Skeletal muscle tissue (tissue), 4 donors: ENCODE results near the gene FLNA. TPM values are rescaled to one million over a fixed set of nuclear protein-coding genes. Genes with fewer than 3 reads are reported as not detected.
A peak's percentile ranks its signal among the peaks of the same experiment; 100 is the strongest.

Experiments
- H3K27ac ChIP-seq: one replicate; pipeline ENCODE4 v1.7.0; 2013; ENCODE audit warnings: mild to moderate bottlenecking, low read depth, low read length, inconsistent platforms
- H3K27me3 ChIP-seq, 3 donors: one replicate each; pipeline ENCODE4 v1.7.0; 2013; ENCODE audit warnings: low read length in 3 of 3; ENCODE audit not compliant: control insufficient read depth in 3 of 3, insufficient read depth in 3 of 3
- H3K36me3 ChIP-seq, 3 donors: one replicate each; pipeline ENCODE4 v1.7.0; 2013; ENCODE audit warnings: low read length in 3 of 3; ENCODE audit not compliant: control insufficient read depth in 3 of 3, insufficient read depth in 3 of 3
- H3K4me1 ChIP-seq, 3 donors: one replicate each; pipeline ENCODE4 v1.7.0; 2013; ENCODE audit warnings: low read length in 3 of 3, mild to moderate bottlenecking in 3 of 3; ENCODE audit not compliant: control insufficient read depth in 3 of 3, insufficient read depth in 3 of 3
- H3K4me3 ChIP-seq, 3 donors: one replicate each; pipeline ENCODE4 v1.7.0; 2013; ENCODE audit warnings: low read length in 3 of 3
- H3K9ac ChIP-seq, 3 donors: one replicate each; pipeline ENCODE4 v1.7.0; 2013; ENCODE audit warnings: low read length in 3 of 3, mild to moderate bottlenecking in 3 of 3, moderate library complexity in 2 of 3, low read depth in 1 of 3
- H3K9me3 ChIP-seq, 3 donors: one replicate each; pipeline ENCODE4 v1.7.0; 2013; ENCODE audit warnings: low read length in 3 of 3; ENCODE audit not compliant: control insufficient read depth in 3 of 3
- total RNA-seq: library from RNA; depleted of rRNA; stranded (reverse); fragments of >200 nt; gene quantifications from one replicate; pipeline ENCODE4 v1.2.3, GENCODE V29; 2014
- donor health status: Osteomylitis.

FLNA gene
- total RNA-seq, 1 donor from 2014 or later = 331 TPM

- H3K36me3 ChIP-seq = peaks cover 0 to 4% (median 3%) of the 10 kb centered on the region in 3 donors
- no peak overlapping the region for H3K9ac ChIP-seq
- H3K9me3 ChIP-seq = no peaks in the 10 kb centered on the region
- H3K4me1 ChIP-seq = peaks cover 9 to 16% (median 11%) of the 10 kb centered on the region in 3 donors
- no peak overlapping the region for H3K4me3 ChIP-seq
- no peaks in the 10 kb centered on the region for H3K27me3 ChIP-seq
- H3K27ac ChIP-seq = no peak overlapping the region
Measured at GRCh38 chrX:154384284-154384892, 10.0 kb upstream of the FLNA start.

GRCh38 chrX:154383359-154384283, 9.2 kb upstream of the FLNA start:
- peaks cover 0 to 4% (median 3%) of the 10 kb centered on the region in 3 donors for H3K36me3 ChIP-seq

GRCh38 chrX:154382483-154383069, 8.1 kb upstream of the FLNA start:
- Histone ChIP-seq H3K36me3 (peaks cover 0 to 4% (median 3%) of the 10 kb centered on the region in 3 donors), H3K27ac (no peak overlapping the region), H3K27me3 (no peaks in the 10 kb centered on the region), H3K4me3 (no peak overlapping the region), H3K4me1 (peaks cover 12 to 23% (median 16%) of the 10 kb centered on the region in 3 donors), H3K9me3 (no peaks in the 10 kb centered on the region), H3K9ac (no peak overlapping the region)

More at GRCh38 chrX:154383359-154384283, 9.2 kb upstream of the FLNA start:
- no peaks in the 10 kb centered on the region for H3K27me3 ChIP-seq
- no peak overlapping the region for H3K9ac ChIP-seq
- no peaks in the 10 kb centered on the region for H3K9me3 ChIP-seq
- H3K4me1 ChIP-seq = peaks cover 9 to 16% (median 11%) of the 10 kb centered on the region in 3 donors
- no peak overlapping the region for H3K27ac ChIP-seq
- H3K4me3 ChIP-seq = no peak overlapping the region

GRCh38 chrX:154381271-154381670, 6.8 kb upstream of the FLNA start:
- H3K9me3 ChIP-seq = no peaks in the 10 kb centered on the region
- H3K4me3 ChIP-seq = no peak overlapping the region
- H3K9ac ChIP-seq = no peak overlapping the region
- H3K27me3 ChIP-seq = no peaks in the 10 kb centered on the region
- H3K27ac ChIP-seq = no peak overlapping the region
- peaks cover 0 to 4% (median 3%) of the 10 kb centered on the region in 3 donors for H3K36me3 ChIP-seq
- H3K4me1 ChIP-seq = peaks cover 12 to 23% (median 16%) of the 10 kb centered on the region in 3 donors

GRCh38 chrX:154380787-154381186, 6.4 kb upstream of the FLNA start:
- Histone ChIP-seq H3K27me3 (no peaks in the 10 kb centered on the region), H3K4me1 (peaks cover 12 to 23% (median 16%) of the 10 kb centered on the region in 3 donors), H3K27ac (no peak overlapping the region), H3K9me3 (no peaks in the 10 kb centered on the region), H3K36me3 (peaks cover 0 to 4% (median 3%) of the 10 kb centered on the region in 3 donors), H3K4me3 (peak overlapping the region in 2 of 3 donors; percentile 73 to 79), H3K9ac (peak overlapping the region in 2 of 3 donors; percentile 79 to 97)

- Histone ChIP-seq H3K27ac (peak overlapping the region; percentile 98), H3K36me3 (peaks cover 0 to 4% (median 3%) of the 10 kb centered on the region in 3 donors), H3K4me3 (peak overlapping the region; percentile 73 to 79 (median 76)), H3K27me3 (no peaks in the 10 kb centered on the region), H3K9ac (peak overlapping the region; percentile 79 to 97 (median 92)), H3K4me1 (peaks cover 12 to 23% (median 16%) of the 10 kb centered on the region in 3 donors), H3K9me3 (no peaks in the 10 kb centered on the region)
Measured at GRCh38 chrX:154380153-154380552, 5.7 kb upstream of the FLNA start.

GRCh38 chrX:154379569-154379951, 5.1 kb upstream of the FLNA start:
- peak overlapping the region; percentile 98 for H3K27ac ChIP-seq
- H3K9me3 ChIP-seq = no peaks in the 10 kb centered on the region
- peaks cover 12 to 23% (median 20%) of the 10 kb centered on the region in 3 donors for H3K4me1 ChIP-seq
- H3K27me3 ChIP-seq = no peaks in the 10 kb centered on the region
- H3K9ac ChIP-seq = peak overlapping the region; percentile 79 to 97 (median 92)
- H3K36me3 ChIP-seq = peaks cover 0 to 4% (median 3%) of the 10 kb centered on the region in 3 donors
- H3K4me3 ChIP-seq = peak overlapping the region; percentile 73 to 79 (median 76)

GRCh38 chrX:154378799-154379568, 4.5 kb upstream of the FLNA start, which contains the start of gene EMD:
EMD (plus strand) TSS chrX:154379295; CDS start chrX:154379485, 190 bp downstream.
- H3K4me1 ChIP-seq = peaks cover 15 to 27% (median 20%) of the 10 kb centered on the region in 3 donors
- H3K27me3 ChIP-seq = no peaks in the 10 kb centered on the region
- no peaks in the 10 kb centered on the region for H3K9me3 ChIP-seq
- H3K9ac ChIP-seq = peak within 1 kb of the TSS; percentile 79 to 97 (median 92)
- H3K36me3 ChIP-seq = peaks cover 0 to 4% (median 3%) of the 10 kb centered on the region in 3 donors
- peak within 1 kb of the TSS; percentile 73 to 79 (median 76) for H3K4me3 ChIP-seq
- H3K27ac ChIP-seq = peak within 1 kb of the TSS; percentile 98
